HepG2 (cell line): Measurements from ENCODE around the gene SAMM50. TPM values are rescaled to one million over a fixed set of nuclear protein-coding genes. Genes with fewer than 3 reads are reported as not detected.
A peak's percentile ranks its signal among the peaks of the same experiment; 100 is the strongest.

Source experiments
- ATF7-NPFF ChIP-seq: sonication (generic); formaldehyde crosslinking; IDR thresholded peaks from 2 replicates; pipeline ENCODE4 v1.8.1; 2023; ENCODE audit warnings: mild to moderate bottlenecking, low read depth, missing genetic modification reagents, moderate library complexity
- BORCS8-MEF2B ChIP-seq: sonication (generic); formaldehyde crosslinking; IDR thresholded peaks from 2 replicates; pipeline ENCODE4 v1.8.0; 2022; ENCODE audit warnings: mild to moderate bottlenecking, missing genetic modification reagents
- HMG20A ChIP-seq: IDR thresholded peaks from 2 replicates; pipeline ENCODE4 v1.6.1; 2016; ENCODE audit warnings: borderline replicate concordance
- PCBP1 ChIP-seq: fragments of 200-400 bp; formaldehyde crosslinking; IDR thresholded peaks from 2 replicates; pipeline ENCODE4 v1.6.1; 2017; ENCODE audit warnings: mild to moderate bottlenecking, low read depth, low read length, borderline replicate concordance
- SRSF4 ChIP-seq: fragments of 200-400 bp; formaldehyde crosslinking; IDR thresholded peaks from one replicate; pipeline ENCODE4 v1.6.1; 2018; ENCODE audit warnings: mild to moderate bottlenecking, low read depth, low read length, moderate library complexity; ENCODE audit not compliant: poor library complexity, severe bottlenecking
- TGIF2 ChIP-seq: IDR thresholded peaks from 2 replicates; pipeline ENCODE4 v1.6.1; 2016; ENCODE audit warnings: control low read depth, missing compliant biosample characterization
- ZBTB1 ChIP-seq: sonication (generic); formaldehyde crosslinking; IDR thresholded peaks from 2 replicates; pipeline ENCODE4 v1.4.0; 2020; ENCODE audit warnings: missing genetic modification reagents, borderline replicate concordance
- ZBTB7B ChIP-seq: sonication (generic); formaldehyde crosslinking; IDR thresholded peaks from 2 replicates; pipeline ENCODE4 v1.4.0; 2020; ENCODE audit warnings: missing genetic modification reagents
- ZNF160 ChIP-seq: sonication (generic); formaldehyde crosslinking; IDR thresholded peaks from 2 replicates; pipeline ENCODE4 v1.8.0; 2022; ENCODE audit warnings: mild to moderate bottlenecking, inconsistent platforms, missing genetic modification reagents
- ZNF234 ChIP-seq: sonication (generic); formaldehyde crosslinking; conservative IDR thresholded peaks from 2 replicates; pipeline ENCODE4 v1.5.1; 2020; ENCODE audit warnings: mild to moderate bottlenecking, missing genetic modification reagents
- ZNF337 ChIP-seq: sonication (generic); formaldehyde crosslinking; IDR thresholded peaks from 2 replicates; pipeline ENCODE4 v1.5.1; 2020; ENCODE audit warnings: missing genetic modification reagents, low read depth, mild to moderate bottlenecking, borderline replicate concordance
- ZNF703 ChIP-seq: sonication (generic); formaldehyde crosslinking; IDR thresholded peaks from 2 replicates; pipeline ENCODE4 v1.5.1; 2020; ENCODE audit warnings: missing genetic modification reagents, mild to moderate bottlenecking, moderate library complexity, borderline replicate concordance
- ZNF746 ChIP-seq: sonication (generic); formaldehyde crosslinking; IDR thresholded peaks from 2 replicates; pipeline ENCODE4 v1.8.0; 2022; ENCODE audit warnings: mild to moderate bottlenecking, missing genetic modification reagents
- ZSCAN20 ChIP-seq: sonication (generic); formaldehyde crosslinking; IDR thresholded peaks from 2 replicates; pipeline ENCODE4 v1.4.0; 2020; ENCODE audit warnings: missing genetic modification reagents, mild to moderate bottlenecking, borderline replicate concordance
- ZSCAN9 ChIP-seq: IDR thresholded peaks from 2 replicates; pipeline ENCODE4 v1.6.1; 2016; ENCODE audit warnings: borderline replicate concordance
- polyA plus RNA-seq, 8 experiments: library from polyadenylated mRNA; depleted of rRNA in 3 of 8; stranded (reverse) in 7 of 8; unstranded in 1 of 8; fragments of >200 nt; fragmentation: Illumina TruSeq in 4 of 8; extraction: Trizol in 4 of 8; gene quantifications; 2 replicates each; pipeline versions ENCODE4 v1.2.1 to v1.2.3, GENCODE V29; 2011 to 2016; ENCODE audit warnings: low read depth in 4 of 8, missing spikeins in 1 of 8, mixed read lengths in 1 of 8; ENCODE audit not compliant: insufficient read depth in 1 of 8
- total RNA-seq, 5 experiments: library from RNA; depleted of rRNA; stranded (reverse); fragments of >200 nt; fragmentation: Illumina TruSeq; extraction: Trizol; gene quantifications; 2 replicates each; pipeline ENCODE4 v1.2.3, GENCODE V29; 2016; ENCODE audit warnings: low read depth in 1 of 5
- TF ChIP-seq, protein P1 (sequence below): sonication (generic); formaldehyde crosslinking; IDR thresholded peaks from 2 replicates; pipeline ENCODE4 v1.4.0; 2020; ENCODE audit warnings: mild to moderate bottlenecking, missing genetic modification reagents
- TF ChIP-seq, protein P2 (sequence below): sonication (generic); formaldehyde crosslinking; IDR thresholded peaks from 2 replicates; pipeline ENCODE4 v1.5.0; 2020; ENCODE audit warnings: missing genetic modification reagents
- TF ChIP-seq, protein P3 (sequence below): sonication (generic); formaldehyde crosslinking; IDR thresholded peaks from 2 replicates; pipeline ENCODE4 v1.4.0; 2020; ENCODE audit warnings: missing genetic modification reagents
- TF ChIP-seq, protein P4 (sequence below): sonication (generic); formaldehyde crosslinking; IDR thresholded peaks from 2 replicates; pipeline ENCODE4 v1.5.1; 2020; ENCODE audit warnings: mild to moderate bottlenecking, missing genetic modification reagents, moderate library complexity
- TF ChIP-seq, protein P5 (sequence below): sonication (generic); formaldehyde crosslinking; IDR thresholded peaks from 2 replicates; pipeline ENCODE4 v1.4.0; 2020; ENCODE audit warnings: mild to moderate bottlenecking, missing genetic modification reagents

The SAMM50 gene
- total and polyA plus RNA-seq, 2 of the 13 experiments (the other 11 are each of a cell fraction or from before 2014, with no cell fraction given), result 34.7 to 63.4 TPM

DNA sequence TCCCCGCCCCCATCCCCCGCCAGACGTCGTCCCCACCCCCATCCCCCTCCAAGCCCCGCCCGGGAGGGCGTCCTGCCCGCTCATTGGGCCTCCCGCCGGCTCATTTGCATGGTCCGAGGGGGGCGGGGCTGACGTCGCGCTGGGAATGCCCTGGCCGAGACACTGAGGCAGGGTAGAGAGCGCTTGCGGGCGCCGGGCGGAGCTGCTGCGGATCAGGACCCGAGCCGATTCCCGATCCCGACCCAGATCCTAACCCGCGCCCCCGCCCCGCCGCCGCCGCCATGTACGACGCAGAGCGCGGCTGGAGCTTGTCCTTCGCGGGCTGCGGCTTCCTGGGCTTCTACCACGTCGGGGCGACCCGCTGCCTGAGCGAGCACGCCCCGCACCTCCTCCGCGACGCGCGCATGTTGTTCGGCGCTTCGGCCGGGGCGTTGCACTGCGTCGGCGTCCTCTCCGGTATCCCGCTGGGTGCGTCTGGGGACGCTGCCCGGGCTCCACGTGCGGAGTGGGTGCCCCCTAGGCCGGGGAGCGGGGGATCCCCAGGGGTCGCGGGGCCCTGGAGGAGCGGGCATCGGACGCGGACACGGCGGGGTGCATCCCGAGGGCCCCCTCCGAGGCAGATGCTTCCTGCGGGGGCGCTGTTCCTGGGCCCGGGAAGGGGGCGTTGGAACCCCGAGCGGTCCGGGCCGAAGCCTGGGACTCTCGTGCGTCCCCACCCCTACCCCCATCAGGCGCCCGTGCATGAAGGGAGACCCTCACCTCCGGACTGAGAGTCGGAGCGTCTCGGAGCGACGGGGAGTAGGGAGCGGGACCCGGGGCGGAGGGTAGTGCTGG, 31.4 kb upstream of the SAMM50 start, which contains the start of gene PNPLA3 (continued):
- TF ChIP-seq, protein P1, sequence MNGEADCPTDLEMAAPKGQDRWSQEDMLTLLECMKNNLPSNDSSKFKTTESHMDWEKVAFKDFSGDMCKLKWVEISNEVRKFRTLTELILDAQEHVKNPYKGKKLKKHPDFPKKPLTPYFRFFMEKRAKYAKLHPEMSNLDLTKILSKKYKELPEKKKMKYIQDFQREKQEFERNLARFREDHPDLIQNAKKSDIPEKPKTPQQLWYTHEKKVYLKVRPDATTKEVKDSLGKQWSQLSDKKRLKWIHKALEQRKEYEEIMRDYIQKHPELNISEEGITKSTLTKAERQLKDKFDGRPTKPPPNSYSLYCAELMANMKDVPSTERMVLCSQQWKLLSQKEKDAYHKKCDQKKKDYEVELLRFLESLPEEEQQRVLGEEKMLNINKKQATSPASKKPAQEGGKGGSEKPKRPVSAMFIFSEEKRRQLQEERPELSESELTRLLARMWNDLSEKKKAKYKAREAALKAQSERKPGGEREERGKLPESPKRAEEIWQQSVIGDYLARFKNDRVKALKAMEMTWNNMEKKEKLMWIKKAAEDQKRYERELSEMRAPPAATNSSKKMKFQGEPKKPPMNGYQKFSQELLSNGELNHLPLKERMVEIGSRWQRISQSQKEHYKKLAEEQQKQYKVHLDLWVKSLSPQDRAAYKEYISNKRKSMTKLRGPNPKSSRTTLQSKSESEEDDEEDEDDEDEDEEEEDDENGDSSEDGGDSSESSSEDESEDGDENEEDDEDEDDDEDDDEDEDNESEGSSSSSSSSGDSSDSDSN (CRISPR knock-in tag), result peak; percentile 97
- TF ChIP-seq ZNF234, result 0 out of 2 replicates have a peak, but pooled peaks have one; percentile 79
- no peak for TF ChIP-seq ZSCAN9 (CRISPR knock-in tag)
- 0 out of 2 replicates have a peak, but pooled peaks have one; percentile 63 for TF ChIP-seq ZNF746 (CRISPR knock-in tag)
- peak; percentile 70; the same call in 1 of the 2 replicates for TF ChIP-seq BORCS8-MEF2B (CRISPR knock-in tag)
- TF ChIP-seq SRSF4, result peak; percentile 53
- TF ChIP-seq ZBTB7B (CRISPR knock-in tag), result peak; percentile 70
- TF ChIP-seq, protein P2, sequence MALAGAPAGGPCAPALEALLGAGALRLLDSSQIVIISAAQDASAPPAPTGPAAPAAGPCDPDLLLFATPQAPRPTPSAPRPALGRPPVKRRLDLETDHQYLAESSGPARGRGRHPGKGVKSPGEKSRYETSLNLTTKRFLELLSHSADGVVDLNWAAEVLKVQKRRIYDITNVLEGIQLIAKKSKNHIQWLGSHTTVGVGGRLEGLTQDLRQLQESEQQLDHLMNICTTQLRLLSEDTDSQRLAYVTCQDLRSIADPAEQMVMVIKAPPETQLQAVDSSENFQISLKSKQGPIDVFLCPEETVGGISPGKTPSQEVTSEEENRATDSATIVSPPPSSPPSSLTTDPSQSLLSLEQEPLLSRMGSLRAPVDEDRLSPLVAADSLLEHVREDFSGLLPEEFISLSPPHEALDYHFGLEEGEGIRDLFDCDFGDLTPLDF, result 0 out of 2 replicates have a peak, but pooled peaks have one; percentile 37
- peak; percentile 93 for TF ChIP-seq ZSCAN20 (CRISPR knock-in tag)
- no peak for TF ChIP-seq ZBTB1
- TF ChIP-seq, protein P3, sequence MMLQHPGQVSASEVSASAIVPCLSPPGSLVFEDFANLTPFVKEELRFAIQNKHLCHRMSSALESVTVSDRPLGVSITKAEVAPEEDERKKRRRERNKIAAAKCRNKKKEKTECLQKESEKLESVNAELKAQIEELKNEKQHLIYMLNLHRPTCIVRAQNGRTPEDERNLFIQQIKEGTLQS (CRISPR knock-in tag), result no peak
- peak; percentile 69; the same call in 1 of the 2 replicates for TF ChIP-seq ATF7-NPFF (CRISPR knock-in tag)
- TF ChIP-seq, protein P4, sequence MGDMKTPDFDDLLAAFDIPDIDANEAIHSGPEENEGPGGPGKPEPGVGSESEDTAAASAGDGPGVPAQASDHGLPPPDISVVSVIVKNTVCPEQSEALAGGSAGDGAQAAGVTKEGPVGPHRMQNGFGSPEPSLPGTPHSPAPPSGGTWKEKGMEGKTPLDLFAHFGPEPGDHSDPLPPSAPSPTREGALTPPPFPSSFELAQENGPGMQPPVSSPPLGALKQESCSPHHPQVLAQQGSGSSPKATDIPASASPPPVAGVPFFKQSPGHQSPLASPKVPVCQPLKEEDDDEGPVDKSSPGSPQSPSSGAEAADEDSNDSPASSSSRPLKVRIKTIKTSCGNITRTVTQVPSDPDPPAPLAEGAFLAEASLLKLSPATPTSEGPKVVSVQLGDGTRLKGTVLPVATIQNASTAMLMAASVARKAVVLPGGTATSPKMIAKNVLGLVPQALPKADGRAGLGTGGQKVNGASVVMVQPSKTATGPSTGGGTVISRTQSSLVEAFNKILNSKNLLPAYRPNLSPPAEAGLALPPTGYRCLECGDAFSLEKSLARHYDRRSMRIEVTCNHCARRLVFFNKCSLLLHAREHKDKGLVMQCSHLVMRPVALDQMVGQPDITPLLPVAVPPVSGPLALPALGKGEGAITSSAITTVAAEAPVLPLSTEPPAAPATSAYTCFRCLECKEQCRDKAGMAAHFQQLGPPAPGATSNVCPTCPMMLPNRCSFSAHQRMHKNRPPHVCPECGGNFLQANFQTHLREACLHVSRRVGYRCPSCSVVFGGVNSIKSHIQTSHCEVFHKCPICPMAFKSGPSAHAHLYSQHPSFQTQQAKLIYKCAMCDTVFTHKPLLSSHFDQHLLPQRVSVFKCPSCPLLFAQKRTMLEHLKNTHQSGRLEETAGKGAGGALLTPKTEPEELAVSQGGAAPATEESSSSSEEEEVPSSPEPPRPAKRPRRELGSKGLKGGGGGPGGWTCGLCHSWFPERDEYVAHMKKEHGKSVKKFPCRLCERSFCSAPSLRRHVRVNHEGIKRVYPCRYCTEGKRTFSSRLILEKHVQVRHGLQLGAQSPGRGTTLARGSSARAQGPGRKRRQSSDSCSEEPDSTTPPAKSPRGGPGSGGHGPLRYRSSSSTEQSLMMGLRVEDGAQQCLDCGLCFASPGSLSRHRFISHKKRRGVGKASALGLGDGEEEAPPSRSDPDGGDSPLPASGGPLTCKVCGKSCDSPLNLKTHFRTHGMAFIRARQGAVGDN (CRISPR knock-in tag), result peak; percentile 90
- TF ChIP-seq, protein P5, sequence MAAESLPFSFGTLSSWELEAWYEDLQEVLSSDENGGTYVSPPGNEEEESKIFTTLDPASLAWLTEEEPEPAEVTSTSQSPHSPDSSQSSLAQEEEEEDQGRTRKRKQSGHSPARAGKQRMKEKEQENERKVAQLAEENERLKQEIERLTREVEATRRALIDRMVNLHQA (CRISPR knock-in tag), result no peak
- TF ChIP-seq ZNF337 (CRISPR knock-in tag), result peak; percentile 73; the same call in 1 of the 2 replicates
- TF ChIP-seq ZNF160 (CRISPR knock-in tag), result peak; percentile 72
- TF ChIP-seq HMG20A (CRISPR knock-in tag), result no peak
- no peak for TF ChIP-seq PCBP1
- no peak for TF ChIP-seq TGIF2 (CRISPR knock-in tag)
- TF ChIP-seq ZNF703 (CRISPR knock-in tag), result no peak; the same call in 1 of the 2 replicates
